ENCODE results near the gene RNF25.

RNF25 gene

DNA sequence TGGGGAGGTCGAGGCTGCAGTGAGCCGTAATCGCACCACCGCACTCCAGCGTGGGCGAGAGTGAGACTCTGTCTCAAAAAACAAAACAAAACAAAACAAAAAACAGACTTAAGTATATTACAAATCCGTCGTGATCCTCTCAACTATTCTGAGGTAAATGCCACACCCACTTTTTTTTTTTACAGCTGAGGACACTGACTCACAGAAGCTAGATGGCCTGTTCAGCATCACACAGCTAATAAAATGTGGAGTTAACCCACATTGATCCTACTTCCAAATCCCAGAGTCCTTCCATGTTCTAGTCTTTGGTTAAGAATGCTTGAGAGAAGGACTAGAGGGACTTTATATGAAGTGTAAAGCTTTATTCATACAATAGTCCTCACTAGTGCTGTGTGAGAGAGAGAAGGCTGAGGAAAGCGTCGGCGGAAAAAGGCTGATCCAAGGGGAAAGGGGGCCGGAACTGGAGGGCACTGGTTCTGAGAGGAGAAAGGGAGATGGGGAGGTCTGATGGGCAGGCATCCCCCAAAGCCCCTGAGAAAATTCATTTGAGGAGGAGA, 627 bp downstream of the RNF25 start:
- Histone ChIP-seq H3K36me3 (ENCODE audit: control insufficient read depth, low read length) (peaks cover 26% of the 10 kb centered on the region), H3K27me3 (ENCODE audit: control insufficient read depth, low read length) (no peaks in the 10 kb centered on the region), H3K79me2 (ENCODE audit: control insufficient read depth, low read length) (peaks cover 30% of the 10 kb centered on the region), H3K4me3 (ENCODE audit: low read length) (peak overlapping the region; percentile 100), H3K9me2 (replicated peaks; ENCODE audit: control insufficient read depth, low read length) (no peaks in the 10 kb centered on the region), H3F3A (ENCODE audit: control insufficient read depth, insufficient read depth) (no peaks in the 10 kb centered on the region), H3K27ac (ENCODE audit: low read depth, low read length) (peak overlapping the region; percentile 48), H3K4me1 (ENCODE audit: control insufficient read depth, low read length) (peaks cover 17% of the 10 kb centered on the region), H4K20me1 (ENCODE audit: control insufficient read depth, insufficient read depth, low read depth, low read length) (no peaks in the 10 kb centered on the region), H3K4me2 (ENCODE audit: low read length) (peak overlapping the region; percentile 87), H3K9me3 (ENCODE audit: control insufficient read depth, insufficient read depth, low read length) (no peaks in the 10 kb centered on the region)
- no peak for TF ChIP-seq EZH2phosphoT487 (IDR thresholded peaks at IDR 0.05; ENCODE audit: borderline replicate concordance, low read length)
- TF ChIP-seq, protein P1, sequence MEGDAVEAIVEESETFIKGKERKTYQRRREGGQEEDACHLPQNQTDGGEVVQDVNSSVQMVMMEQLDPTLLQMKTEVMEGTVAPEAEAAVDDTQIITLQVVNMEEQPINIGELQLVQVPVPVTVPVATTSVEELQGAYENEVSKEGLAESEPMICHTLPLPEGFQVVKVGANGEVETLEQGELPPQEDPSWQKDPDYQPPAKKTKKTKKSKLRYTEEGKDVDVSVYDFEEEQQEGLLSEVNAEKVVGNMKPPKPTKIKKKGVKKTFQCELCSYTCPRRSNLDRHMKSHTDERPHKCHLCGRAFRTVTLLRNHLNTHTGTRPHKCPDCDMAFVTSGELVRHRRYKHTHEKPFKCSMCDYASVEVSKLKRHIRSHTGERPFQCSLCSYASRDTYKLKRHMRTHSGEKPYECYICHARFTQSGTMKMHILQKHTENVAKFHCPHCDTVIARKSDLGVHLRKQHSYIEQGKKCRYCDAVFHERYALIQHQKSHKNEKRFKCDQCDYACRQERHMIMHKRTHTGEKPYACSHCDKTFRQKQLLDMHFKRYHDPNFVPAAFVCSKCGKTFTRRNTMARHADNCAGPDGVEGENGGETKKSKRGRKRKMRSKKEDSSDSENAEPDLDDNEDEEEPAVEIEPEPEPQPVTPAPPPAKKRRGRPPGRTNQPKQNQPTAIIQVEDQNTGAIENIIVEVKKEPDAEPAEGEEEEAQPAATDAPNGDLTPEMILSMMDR (IDR thresholded peaks at IDR 0.05; ENCODE audit: low read depth, low read length, poor library complexity, severe bottlenecking) = no peak

DNA sequence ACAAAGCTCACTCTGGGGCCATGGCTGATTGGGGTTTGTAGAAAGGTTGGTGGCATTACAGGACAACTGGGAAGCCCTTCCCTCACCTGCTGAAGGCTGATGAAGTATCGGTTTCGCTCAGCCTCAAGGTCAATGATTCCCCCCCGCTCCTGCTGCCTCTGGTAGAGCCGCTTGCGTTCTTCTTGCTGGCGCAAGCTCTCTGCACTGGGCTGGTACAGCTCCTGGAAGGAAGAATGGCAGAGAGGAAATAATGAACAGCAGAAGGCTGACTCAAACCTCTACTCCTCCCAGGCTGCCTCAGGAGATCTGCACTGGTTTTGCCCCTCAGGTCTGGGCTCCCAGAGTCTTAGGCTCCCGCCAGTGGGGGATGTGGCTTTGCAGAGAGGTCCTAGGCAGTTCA, 7.1 kb downstream of the RNF25 start:
- H3K9me3 ChIP-seq (ENCODE audit: control insufficient read depth, insufficient read depth, low read length) = no peaks in the 10 kb centered on the region
- H3K36me3 ChIP-seq (ENCODE audit: control insufficient read depth, low read length) = peaks cover 74% of the 10 kb centered on the region

DNA sequence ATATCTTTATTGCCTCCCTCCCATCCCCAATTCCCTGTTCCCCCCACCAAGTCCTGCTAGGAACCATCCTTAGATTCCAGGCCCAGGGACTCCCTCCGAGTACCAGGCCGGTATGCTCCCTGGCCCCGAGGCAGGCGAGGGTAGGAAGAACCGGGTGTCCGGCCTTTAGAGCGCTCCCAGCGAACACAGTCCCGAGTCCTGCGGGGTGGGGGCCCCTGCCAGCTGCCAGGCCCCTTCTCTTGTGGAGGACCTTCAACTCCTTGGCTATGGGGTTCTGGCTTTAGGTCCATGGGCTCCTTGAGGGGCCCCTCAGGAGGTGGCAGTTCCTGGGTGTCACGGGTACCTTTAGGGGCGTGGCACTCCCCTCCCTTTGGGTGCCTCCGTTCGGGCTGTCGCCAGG, 7.9 kb downstream of the RNF25 start:
- Histone ChIP-seq H3K27ac (ENCODE audit: low read depth, low read length) (no peak overlapping the region), H3K27me3 (ENCODE audit: control insufficient read depth, low read length) (no peaks in the 10 kb centered on the region), H3K4me2 (ENCODE audit: low read length) (no peak overlapping the region), H3K4me3 (ENCODE audit: low read length) (no peak overlapping the region), H3K4me1 (ENCODE audit: control insufficient read depth, low read length) (peaks cover 9% of the 10 kb centered on the region), H3K9me2 (replicated peaks; ENCODE audit: control insufficient read depth, low read length) (no peaks in the 10 kb centered on the region), H3K79me2 (ENCODE audit: control insufficient read depth, low read length) (peaks cover 23% of the 10 kb centered on the region), H3K36me3 (ENCODE audit: control insufficient read depth, low read length) (peaks cover 72% of the 10 kb centered on the region), H3F3A (ENCODE audit: control insufficient read depth, insufficient read depth) (no peaks in the 10 kb centered on the region), H4K20me1 (ENCODE audit: control insufficient read depth, insufficient read depth, low read depth, low read length) (no peaks in the 10 kb centered on the region), H3K9me3 (ENCODE audit: control insufficient read depth, insufficient read depth, low read length) (no peaks in the 10 kb centered on the region)
- no peak for TF ChIP-seq EZH2phosphoT487 (IDR thresholded peaks at IDR 0.05; ENCODE audit: borderline replicate concordance, low read length)
- TF ChIP-seq, protein P1 (IDR thresholded peaks at IDR 0.05; ENCODE audit: low read depth, low read length, poor library complexity, severe bottlenecking) = no peak

More for the DNA sequence above, 7.1 kb downstream of the RNF25 start:
- TF ChIP-seq, protein P1 (IDR thresholded peaks at IDR 0.05; ENCODE audit: low read depth, low read length, poor library complexity, severe bottlenecking) = no peak
- TF ChIP-seq EZH2phosphoT487 (IDR thresholded peaks at IDR 0.05; ENCODE audit: borderline replicate concordance, low read length) = no peak
- no peaks in the 10 kb centered on the region for H3K9me2 ChIP-seq (replicated peaks; ENCODE audit: control insufficient read depth, low read length)
- H3K4me2 ChIP-seq (ENCODE audit: low read length) = no peak overlapping the region
- H3K27me3 ChIP-seq (ENCODE audit: control insufficient read depth, low read length) = no peaks in the 10 kb centered on the region
- no peaks in the 10 kb centered on the region for H4K20me1 ChIP-seq (ENCODE audit: control insufficient read depth, insufficient read depth, low read depth, low read length)
- no peak overlapping the region for H3K4me3 ChIP-seq (ENCODE audit: low read length)
- no peak overlapping the region for H3K27ac ChIP-seq (ENCODE audit: low read depth, low read length)
- no peaks in the 10 kb centered on the region for H3F3A ChIP-seq (ENCODE audit: control insufficient read depth, insufficient read depth)
- peaks cover 9% of the 10 kb centered on the region for H3K4me1 ChIP-seq (ENCODE audit: control insufficient read depth, low read length)
- H3K79me2 ChIP-seq (ENCODE audit: control insufficient read depth, low read length) = peaks cover 23% of the 10 kb centered on the region
